Astrocyte of the hippocampus (primary cell): ENCODE measurements around the gene NID1.
"Not testable (repeated sequence)": the region's sequence is repeated elsewhere in the genome, so short reads cannot be mapped to it uniquely, and the experiment has no call there.

Experiments used
- DNase-seq: peaks from one replicate; pipeline ENCODE4 v3.0.0; 2011; ENCODE audit warnings: low read depth, low spot score

NID1 gene

DNA sequence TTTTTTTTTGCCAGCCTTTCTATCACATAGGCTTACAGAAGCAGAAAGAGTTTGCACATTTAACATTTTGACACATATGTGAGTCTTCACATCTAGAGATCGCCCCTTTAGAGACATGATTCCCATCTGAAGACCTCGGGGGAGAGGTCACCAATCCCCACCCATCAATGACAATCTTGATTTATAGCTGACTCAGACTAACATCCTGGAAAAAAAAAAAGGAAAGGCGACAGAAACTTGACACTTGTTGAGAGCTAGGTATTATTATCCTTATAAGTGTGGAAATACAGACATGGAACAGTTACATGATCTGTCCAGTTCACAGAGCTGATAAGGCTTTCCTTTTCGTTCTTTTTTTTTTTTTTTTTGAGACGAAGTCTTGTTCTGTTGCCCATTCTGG, 28.0 kb upstream of the NID1 start:
- DNase-seq = no peak

DNA sequence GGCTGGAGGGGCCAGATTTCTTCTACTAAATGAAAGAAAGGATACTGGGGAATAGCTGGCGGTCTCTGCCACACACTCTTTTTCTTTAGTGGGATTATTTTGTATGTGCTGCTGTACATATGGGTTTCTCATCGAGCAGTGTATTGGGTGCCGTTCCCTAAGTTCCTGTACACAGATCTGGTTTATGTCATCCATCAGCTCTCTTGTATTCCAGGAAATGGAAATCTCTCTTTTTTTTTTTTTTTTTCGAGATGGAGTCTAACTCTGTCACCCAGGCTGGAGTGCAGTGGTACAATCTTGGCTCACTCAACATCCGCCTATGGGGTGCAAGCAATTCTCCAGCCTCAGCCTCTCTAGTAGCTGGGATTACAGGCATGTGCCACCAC, 27.0 kb upstream of the NID1 start:
- no peak for DNase-seq

DNA sequence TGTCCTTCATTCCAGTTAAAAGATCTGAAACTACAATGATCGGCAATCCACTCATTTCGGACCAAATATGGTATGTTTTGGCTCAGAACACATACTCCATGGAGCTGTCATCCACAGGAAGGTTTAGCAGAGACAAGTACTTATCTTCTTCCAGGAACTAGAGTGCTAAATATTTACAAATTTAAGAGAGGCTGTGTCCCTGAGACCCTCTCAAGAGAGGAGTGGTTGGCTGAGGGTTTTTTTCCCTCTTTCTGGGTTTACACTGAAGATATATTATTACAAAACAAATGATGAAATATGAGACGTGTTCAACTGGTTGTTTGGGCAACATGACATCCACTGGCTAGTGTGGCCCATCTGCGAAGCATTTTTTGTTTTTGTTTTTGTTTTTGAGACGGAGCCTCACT, 25.9 kb upstream of the NID1 start:
- DNase-seq = no peak

- peak; percentile 51 for DNase-seq
Observed at GRCh38 chr1:236089046-236089773, 24.3 kb upstream of the NID1 start.

DNA sequence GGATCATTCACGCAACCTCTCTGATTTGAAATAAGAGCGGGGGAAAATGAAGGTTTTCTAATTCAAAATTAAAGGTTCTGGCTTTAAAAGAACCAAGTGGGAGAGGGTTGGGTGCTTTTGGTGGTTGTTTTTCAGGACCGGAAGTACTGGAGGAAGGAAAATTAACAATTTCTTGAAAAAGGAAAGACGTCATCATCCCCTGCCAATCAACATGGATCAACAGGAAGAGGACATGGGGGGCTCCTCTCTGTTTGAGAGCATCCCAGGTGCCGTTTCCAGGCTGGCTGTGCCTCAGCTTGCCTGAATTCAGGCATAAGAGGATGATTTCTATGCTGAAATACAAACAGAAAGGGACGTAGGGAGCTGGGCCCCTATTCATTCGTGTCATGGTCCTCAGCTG, 21.6 kb upstream of the NID1 start:
- DNase-seq = no peak

DNA sequence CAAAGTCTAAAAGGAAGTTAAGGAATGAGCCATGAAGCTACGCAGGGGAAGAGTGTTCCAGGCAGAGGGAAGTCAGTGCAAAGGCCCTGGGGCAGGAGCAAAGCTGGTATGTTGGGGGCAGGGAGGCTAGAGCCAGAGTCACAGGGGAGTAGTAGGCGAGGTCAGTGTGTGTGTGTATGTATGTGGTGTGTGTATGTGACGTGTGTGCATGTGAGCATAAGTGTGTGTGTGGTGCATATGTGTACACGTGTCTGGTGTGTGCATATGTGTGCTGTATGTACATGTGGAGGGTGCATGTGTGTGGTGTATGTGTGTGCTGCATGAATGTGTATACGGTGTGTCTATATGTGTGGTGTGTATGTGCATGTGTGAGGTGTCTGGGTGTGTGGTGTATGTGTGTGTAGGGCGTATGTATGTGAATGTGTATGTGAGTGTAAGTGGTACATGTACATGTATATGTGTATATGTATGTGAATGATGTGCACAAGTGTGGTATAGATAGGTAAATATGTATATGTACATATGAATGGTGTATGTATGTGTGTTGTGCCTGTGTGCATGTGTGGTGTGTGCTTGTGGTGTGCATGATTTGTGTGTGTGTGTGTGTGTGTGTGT, 20.8 kb upstream of the NID1 start:
- no peak for DNase-seq

- DNase-seq = no peak
Observed at GRCh38 chr1:236084386-236084730, 19.5 kb upstream of the NID1 start.

GRCh38 chr1:236083650-236084385, 18.9 kb upstream of the NID1 start:
- peak; percentile 32 for DNase-seq

DNA sequence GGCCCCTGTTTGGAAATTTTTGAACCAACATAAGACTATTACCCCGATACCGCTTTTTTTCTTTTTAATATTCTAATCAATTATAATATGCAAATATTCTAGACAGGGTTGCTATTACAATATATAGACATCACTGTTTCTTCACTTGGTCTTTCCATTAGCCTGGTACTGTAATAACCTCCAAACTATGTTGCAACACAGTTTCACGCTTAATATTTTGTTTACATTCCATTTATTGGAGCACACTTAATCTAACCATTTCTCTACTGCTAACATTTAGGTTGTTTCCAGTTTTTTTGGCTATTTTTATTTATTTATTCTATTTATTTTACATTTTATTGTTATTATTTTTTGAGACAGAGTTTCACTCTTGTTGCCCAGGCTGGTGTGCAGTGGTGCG, 17.6 kb upstream of the NID1 start:
- DNase-seq = no peak

GRCh38 chr1:236081546-236082227, 16.8 kb upstream of the NID1 start:
- no peak for DNase-seq

- no peak for DNase-seq
Observed at GRCh38 chr1:236079703-236080102, 14.8 kb upstream of the NID1 start.

GRCh38 chr1:236078993-236079392, 14.1 kb upstream of the NID1 start:
- DNase-seq = no peak

GRCh38 chr1:236078077-236078476, 13.2 kb upstream of the NID1 start:
- DNase-seq = not testable (repeated sequence)

DNA sequence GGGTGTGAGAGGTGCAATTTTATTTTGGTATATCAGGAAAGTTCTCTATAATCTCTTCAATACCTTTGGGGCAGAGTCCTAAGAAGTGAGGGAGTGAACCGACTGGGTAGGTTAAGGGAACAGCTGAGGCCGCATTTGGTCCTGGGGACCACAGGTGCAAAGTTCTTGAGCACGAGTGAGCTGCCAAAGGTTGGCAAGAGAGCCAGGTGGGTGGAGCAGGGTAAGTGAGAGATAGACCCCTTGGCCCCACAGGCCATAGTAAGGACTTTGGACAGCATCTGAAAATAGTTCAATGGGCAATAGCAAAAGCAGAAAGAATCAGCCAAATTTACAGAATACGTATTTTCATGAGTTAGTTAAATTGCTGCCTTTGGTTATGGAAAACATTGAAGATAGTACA, 11.0 kb upstream of the NID1 start:
- DNase-seq = no peak

DNA sequence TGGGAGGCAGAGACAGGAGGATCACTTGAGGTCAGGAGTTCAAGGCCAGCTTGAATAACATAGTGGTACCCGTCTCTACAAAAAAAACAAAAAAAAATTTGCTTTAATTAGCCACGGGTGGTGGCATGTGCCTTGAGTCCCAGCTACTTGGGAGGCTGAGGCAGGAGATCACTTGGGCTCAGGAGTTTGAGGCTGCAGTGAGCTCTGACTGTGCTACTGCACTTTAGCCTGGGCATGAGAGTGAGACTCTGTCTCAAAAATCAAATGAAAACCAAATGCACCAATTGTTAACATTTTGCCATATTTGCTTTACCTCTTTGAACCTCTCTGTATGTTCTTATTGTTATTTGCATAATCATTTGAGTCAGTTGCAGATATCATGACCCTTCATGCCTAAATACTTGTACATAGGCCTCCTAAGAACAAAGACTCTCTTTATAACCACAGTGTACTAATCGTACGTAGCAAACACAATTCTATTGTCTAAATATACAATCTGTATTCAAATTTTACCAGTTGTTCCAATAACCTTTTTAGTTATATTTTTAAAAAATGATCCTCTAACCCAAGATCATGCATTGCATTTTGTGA, 8.5 kb upstream of the NID1 start:
- DNase-seq = no peak

GRCh38 chr1:236072001-236072400, 7.1 kb upstream of the NID1 start:
- no peak for DNase-seq

DNA sequence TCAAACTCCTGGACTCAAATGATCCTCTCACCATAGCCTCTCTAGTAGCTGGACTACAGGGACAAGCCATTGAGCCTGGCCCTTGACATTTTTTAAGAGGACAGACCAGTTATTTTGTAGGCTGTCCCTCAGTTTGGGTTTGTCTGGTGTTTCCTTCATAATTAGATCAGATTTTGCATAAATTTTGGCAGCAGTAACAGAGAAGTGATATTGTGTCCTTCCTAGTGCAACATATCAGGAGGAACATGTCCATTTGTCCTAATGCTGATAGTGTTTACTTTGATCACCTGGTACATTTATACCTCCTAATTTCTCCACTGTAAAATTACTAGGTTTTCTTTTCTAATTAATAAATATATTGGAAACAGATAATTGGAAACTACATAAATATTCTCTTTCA, 5.9 kb upstream of the NID1 start:
- DNase-seq = no peak

DNA sequence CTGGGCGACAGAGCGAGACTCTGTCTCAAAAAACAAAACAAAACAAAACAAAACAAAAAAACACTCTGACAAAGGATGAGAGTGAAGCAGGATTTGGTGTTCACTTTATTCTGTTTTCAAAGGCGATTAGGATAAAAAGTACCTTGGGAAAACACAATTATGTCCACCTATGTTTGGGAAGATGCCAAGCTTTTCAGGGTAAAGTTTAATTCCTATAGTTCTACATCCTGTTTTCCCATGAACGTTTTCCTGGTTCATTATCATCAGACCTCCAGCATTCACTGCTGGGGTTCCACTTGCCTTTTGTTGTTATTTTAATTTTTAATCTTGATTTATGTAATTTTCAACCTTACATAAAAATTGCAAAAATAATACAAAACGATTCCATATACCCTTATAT, 4.9 kb upstream of the NID1 start:
- DNase-seq = no peak

- DNase-seq = no peak
Observed at GRCh38 chr1:236067854-236068454, 3.1 kb upstream of the NID1 start.

DNA sequence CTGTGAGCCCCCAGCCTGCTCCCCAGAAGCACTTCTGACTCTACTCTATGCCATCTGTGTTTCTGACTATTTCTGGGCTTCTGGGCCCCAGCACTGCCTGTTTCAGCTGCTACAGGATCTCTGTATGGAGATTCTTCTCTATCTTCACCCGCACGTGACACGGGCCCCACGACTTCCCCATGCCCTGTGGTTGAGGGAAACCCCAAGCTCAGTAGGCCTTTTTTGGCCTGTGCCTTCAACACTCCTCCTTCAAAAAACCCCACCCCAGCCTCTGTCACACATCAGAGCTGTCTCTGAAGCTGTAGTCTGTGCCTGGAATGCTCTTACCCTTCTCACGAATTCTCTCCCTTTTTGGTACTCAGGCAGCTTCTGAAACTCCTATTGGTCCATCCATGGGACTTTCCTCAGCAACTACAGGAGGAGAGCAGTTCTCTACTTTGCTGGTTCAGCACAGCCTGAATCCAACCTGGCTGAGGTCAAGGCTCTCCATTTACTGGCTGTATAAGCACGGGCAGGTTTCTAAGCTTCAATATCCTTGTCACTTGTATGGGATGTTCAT, 2.0 kb upstream of the NID1 start:
- DNase-seq = no peak

GRCh38 chr1:236066054-236066453, 1.2 kb upstream of the NID1 start:
- DNase-seq = no peak
